IMR-90 (cell line): ENCODE data around the gene ATF4. TPM values are rescaled to one million over a fixed set of nuclear protein-coding genes. Genes with fewer than 3 reads are reported as not detected.

Source experiments
- ATAC-seq: fragments of 200-7000 bp; cut with Tn5 transposase; 2 replicates; pipeline ENCODE4 v1.9.1; 2020; ENCODE audit warnings: low read depth, mild to moderate bottlenecking, moderate library complexity
- BruUV-seq: library from RNA; stranded (reverse); fragments of 400-500 nt; replicated peaks from 2 replicates; lab custom pipeline; 2021; lab: Mats Ljungman, UMichigan
- CTCF ChIA-PET: fragments of 300-600 bp; formaldehyde crosslinking; extraction: SDS; loops from one replicate; lab custom pipeline; 2021; ENCODE audit warnings: antibody characterized with exemption; lab: Yijun Ruan, JAX
- POLR2A ChIA-PET: fragments of 300-600 bp; sonication (Branson Sonifier 250); formaldehyde crosslinking; loops from one replicate; lab custom pipeline; 2022; ENCODE audit warnings: antibody characterized with exemption; ENCODE audit not compliant: unreplicated experiment; lab: Charles Lee
- DNase-seq: peaks from one replicate; pipeline ENCODE4 v3.0.0; 2013
- H2AFZ ChIP-seq: replicated peaks from 2 replicates; pipeline ENCODE3; 2013; ENCODE audit warnings: low read length, mild to moderate bottlenecking; ENCODE audit not compliant: poor library complexity
- H2AK5ac ChIP-seq: 2 replicates; pipeline ENCODE4 v1.6.1; 2013; ENCODE audit warnings: low read depth, low read length, inconsistent platforms
- H2AK9ac ChIP-seq: replicated peaks from 2 replicates; pipeline ENCODE3; 2013; ENCODE audit warnings: mild to moderate bottlenecking, low read depth, low read length, moderate library complexity; ENCODE audit not compliant: poor library complexity
- H2BK120ac ChIP-seq: 2 replicates; pipeline ENCODE4 v1.6.1; 2013; ENCODE audit warnings: low read depth, low read length, inconsistent platforms
- H2BK15ac ChIP-seq: 3 replicates; pipeline ENCODE4 v1.6.1; 2013; ENCODE audit warnings: low read depth, low read length, inconsistent platforms
- H2BK20ac ChIP-seq: 2 replicates; pipeline ENCODE4 v1.6.1; 2013; ENCODE audit warnings: low read depth, mild to moderate bottlenecking, inconsistent platforms, low read length, moderate library complexity
- H2BK5ac ChIP-seq: 2 replicates; pipeline ENCODE4 v1.6.1; 2013; ENCODE audit warnings: mild to moderate bottlenecking, low read depth, low read length, inconsistent platforms; ENCODE audit not compliant: poor library complexity, severe bottlenecking
- H3K14ac ChIP-seq: replicated peaks from 2 replicates; pipeline ENCODE4 v1.6.1; 2013; ENCODE audit warnings: low read depth, low read length, inconsistent platforms
- H3K18ac ChIP-seq: 2 replicates; pipeline ENCODE4 v1.6.1; 2013; ENCODE audit warnings: low read depth, low read length, control low read depth
- H3K23ac ChIP-seq: 2 replicates; pipeline ENCODE4 v1.6.1; 2013; ENCODE audit warnings: low read depth, low read length, inconsistent platforms
- H3K27ac ChIP-seq: 2 replicates; pipeline ENCODE4 v1.5.1; 2013; ENCODE audit warnings: mild to moderate bottlenecking, control low read depth, low read length; ENCODE audit not compliant: insufficient read depth
- H3K27me3 ChIP-seq: 2 replicates; pipeline ENCODE4 v1.6.1; 2013; ENCODE audit warnings: low read length; ENCODE audit not compliant: control insufficient read depth, insufficient read depth
- H3K36me3 ChIP-seq: 2 replicates; pipeline ENCODE4 v1.6.1; 2013; ENCODE audit warnings: low read length, mixed read lengths; ENCODE audit not compliant: control insufficient read depth, insufficient read depth
- H3K4ac ChIP-seq: 2 replicates; pipeline ENCODE4 v1.6.1; 2013; ENCODE audit warnings: low read depth, low read length, inconsistent platforms
- H3K4me1 ChIP-seq: 2 replicates; pipeline ENCODE4 v1.6.1; 2013; ENCODE audit warnings: low read length, mixed read lengths; ENCODE audit not compliant: control insufficient read depth, insufficient read depth
- H3K4me2 ChIP-seq: 2 replicates; pipeline ENCODE4 v1.6.1; 2013; ENCODE audit warnings: low read depth, mild to moderate bottlenecking, control low read depth, low read length, moderate library complexity
- H3K4me3 ChIP-seq: 2 replicates; pipeline ENCODE4 v1.5.1; 2013; ENCODE audit warnings: low read depth, mild to moderate bottlenecking, control low read depth, low read length, moderate library complexity; ENCODE audit not compliant: insufficient read depth
- H3K56ac ChIP-seq: 2 replicates; pipeline ENCODE4 v1.6.1; 2013; ENCODE audit warnings: low read length, inconsistent platforms; ENCODE audit not compliant: insufficient read depth; ENCODE audit errors: extremely low read depth
- H3K79me1 ChIP-seq, 2 experiments: 2 replicates each; pipeline ENCODE4 v1.6.1; 2013; ENCODE audit warnings: low read length in 2 of 2, inconsistent platforms in 1 of 2, low read depth in 1 of 2
- H3K9ac ChIP-seq: 2 replicates; pipeline ENCODE4 v1.6.1; 2013; ENCODE audit warnings: low read depth, low read length, control low read depth
- H3K9me1 ChIP-seq: 2 replicates; pipeline ENCODE4 v1.6.1; 2013; ENCODE audit warnings: low read length, inconsistent platforms; ENCODE audit not compliant: insufficient read depth
- H3K9me3 ChIP-seq: 2 replicates; pipeline ENCODE4 v1.6.1; 2013; ENCODE audit warnings: low read length; ENCODE audit not compliant: control insufficient read depth, insufficient read depth
- H4K20me1 ChIP-seq: 2 replicates; pipeline ENCODE4 v1.6.1; 2013; ENCODE audit warnings: low read length, inconsistent platforms; ENCODE audit not compliant: insufficient read depth
- H4K5ac ChIP-seq: 2 replicates; pipeline ENCODE4 v1.6.1; 2013; ENCODE audit warnings: mild to moderate bottlenecking, low read depth, low read length, control low read depth
- H4K8ac ChIP-seq, 2 experiments: 2 replicates each; pipeline ENCODE4 v1.6.1; 2013; ENCODE audit warnings: low read depth in 2 of 2, low read length in 2 of 2, control low read depth in 1 of 2, inconsistent platforms in 1 of 2
- H4K91ac ChIP-seq: 2 replicates; pipeline ENCODE4 v1.6.1; 2013; ENCODE audit warnings: low read depth, low read length, inconsistent platforms; ENCODE audit not compliant: insufficient read depth
- MAZ ChIP-seq: IDR thresholded peaks from 2 replicates; pipeline ENCODE4 v1.6.1; 2012; ENCODE audit warnings: low read depth, mild to moderate bottlenecking, low read length, improper control_type of control experiment, moderate library complexity, borderline replicate concordance
- RAD21 ChIP-seq: IDR thresholded peaks from 2 replicates; pipeline ENCODE4 v1.6.1; 2012; ENCODE audit warnings: low read length, improper control_type of control experiment
- WGBS, 2 experiments: methylation state at CpG; one replicate each; pipeline versions ENCODE4 v1.1.5 to v1.1.7; 2013; ENCODE audit warnings: missing lambda C conversion rate in 2 of 2; ENCODE audit not compliant: insufficient read length in 1 of 2; ENCODE audit errors: extremely low coverage in 2 of 2; 5-methylcytosine and 5-hydroxymethylcytosine counted together
- dilution Hi-C: fragments of 300-500 bp; cut with HindIII; formaldehyde crosslinking; loops from one replicate; pipeline ENCODE4 v1.14.3; 2018; ENCODE audit warnings: low sequenced_read_pairs; ENCODE audit not compliant: unreplicated experiment
- in situ Hi-C: fragments of 300-500 bp; cut with MboI; formaldehyde crosslinking; loops from 3 replicates; pipeline ENCODE4 v1.14.3; 2019; ENCODE audit warnings: low sequenced_read_pairs, inconsistent platforms, mixed read lengths
- intact Hi-C: fragments of 100-400 bp; cut with micrococcal nuclease; formaldehyde crosslinking; loops from 2 replicates; pipeline ENCODE4 v1.10.0; 2022
- polyA plus RNA-seq, 3 experiments: library from polyadenylated mRNA; depleted of rRNA; stranded (reverse); fragments of >200 nt; gene quantifications; 2 replicates each; pipeline ENCODE4 v1.2.3, GENCODE V29; 2012; ENCODE audit warnings: low replicate concordance in 1 of 3
- total RNA-seq: library from RNA; depleted of rRNA; stranded (reverse); fragments of >200 nt; gene quantifications from 2 replicates; pipeline ENCODE4 v1.2.3, GENCODE V29; 2012
- TF ChIP-seq, protein P1 (sequence below): fragments of 150-350 bp; IDR thresholded peaks from 2 replicates; pipeline ENCODE4 v1.6.1; 2016; ENCODE audit warnings: low read depth, mild to moderate bottlenecking, low read length, moderate library complexity, borderline replicate concordance

Gene ATF4
- total and polyA plus RNA-seq, 2 of the 4 experiments (the other 2 are of a cell fraction) = 148 to 662 TPM

DNA sequence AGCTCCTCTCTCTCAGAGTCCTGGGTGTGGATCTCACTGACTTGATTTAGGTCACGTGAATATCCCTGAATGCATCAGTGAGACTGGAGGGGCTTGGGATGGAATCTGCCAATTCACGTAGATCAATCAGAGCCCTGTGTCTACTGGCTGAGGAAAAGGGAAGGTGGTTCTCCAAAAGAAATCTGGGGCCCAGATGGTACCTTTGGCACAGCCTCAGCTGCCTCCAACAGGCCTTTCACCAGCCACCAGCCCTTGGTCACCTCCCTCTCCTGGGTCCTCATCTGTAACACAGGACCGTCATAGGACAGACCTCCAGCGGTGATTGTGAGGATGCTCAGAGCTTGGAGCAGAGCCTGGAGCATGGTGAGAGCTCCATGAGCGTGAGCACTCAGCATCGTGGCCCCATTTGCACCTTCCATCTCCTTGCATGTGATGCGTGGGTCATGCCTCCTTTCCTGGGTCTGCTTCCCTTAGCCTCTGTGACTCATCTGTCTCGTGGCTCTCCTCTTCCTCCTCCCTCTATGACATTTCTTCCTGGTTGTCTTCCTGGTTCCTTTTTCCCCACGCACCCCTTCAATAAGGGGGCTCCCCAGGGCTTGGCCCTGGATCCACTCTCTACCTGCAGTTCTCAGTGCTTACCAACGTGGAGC lies 25.8 kb upstream of the ATF4 start:
- Histone ChIP-seq H3K9me3 (no peaks in the 10 kb centered on the region), H3K9me1 (peaks cover 22% of the 10 kb centered on the region), H4K8ac (peak overlapping the region in 1 of 2 experiments; percentile 43; a peak in 2 of 4 replicates), H4K5ac (no peak overlapping the region), H3K18ac (0 out of 2 replicates have a peak overlapping the region, but pooled peaks have one; percentile 2), H3K79me1 (peaks cover 0 to 8% of the 10 kb centered on the region in 2 experiments; a peak in 1 of 4 replicates), H2AFZ (peak overlapping the region; percentile 69), H3K56ac (peak overlapping the region; percentile 40; the same call in 1 of the 2 replicates), H3K4ac (peak overlapping the region; percentile 78), H4K20me1 (peaks cover 12% of the 10 kb centered on the region; the same call in 1 of the 2 replicates), H3K4me3 (no peak overlapping the region), H2BK20ac (peak overlapping the region; percentile 53), H3K9ac (no peak overlapping the region), H3K4me1 (peaks cover 8% of the 10 kb centered on the region), H2AK9ac (peak overlapping the region; percentile 73), H3K27ac (peak overlapping the region; percentile 28; the same call in 1 of the 2 replicates), H3K36me3 (no peaks in the 10 kb centered on the region), H4K91ac (peak overlapping the region; percentile 65), H2AK5ac (peak overlapping the region; percentile 91; the same call in 1 of the 2 replicates), H3K27me3 (no peaks in the 10 kb centered on the region), H2BK120ac (peak overlapping the region; percentile 85), H3K4me2 (no peak overlapping the region), H3K14ac (peak overlapping the region; percentile 62), H3K23ac (peak overlapping the region; percentile 72), H2BK5ac (peak overlapping the region; percentile 79), H2BK15ac (peak overlapping the region; percentile 75; the same call in 2 of the 3 replicates)
- intact Hi-C loops = loop anchor here (1.0 to 10.0 kb wide), 3 partner anchors 20 to 320 kb away; no protein-coding TSS in a partner anchor
- dilution Hi-C loops = no loop called here
- 68% methylated on average over 6 of the region's 10 CpGs; no CpG with 5 or more reads in 1 of the 2 experiments for WGBS, 2 experiments
- DNase-seq (peak; percentile 20), ATAC-seq (no peak)
- TF ChIP-seq, protein P1, sequence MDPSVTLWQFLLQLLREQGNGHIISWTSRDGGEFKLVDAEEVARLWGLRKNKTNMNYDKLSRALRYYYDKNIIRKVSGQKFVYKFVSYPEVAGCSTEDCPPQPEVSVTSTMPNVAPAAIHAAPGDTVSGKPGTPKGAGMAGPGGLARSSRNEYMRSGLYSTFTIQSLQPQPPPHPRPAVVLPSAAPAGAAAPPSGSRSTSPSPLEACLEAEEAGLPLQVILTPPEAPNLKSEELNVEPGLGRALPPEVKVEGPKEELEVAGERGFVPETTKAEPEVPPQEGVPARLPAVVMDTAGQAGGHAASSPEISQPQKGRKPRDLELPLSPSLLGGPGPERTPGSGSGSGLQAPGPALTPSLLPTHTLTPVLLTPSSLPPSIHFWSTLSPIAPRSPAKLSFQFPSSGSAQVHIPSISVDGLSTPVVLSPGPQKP = no peak
- TF ChIP-seq MAZ (no peak), RAD21 (no peak)
- CTCF ChIA-PET = interaction anchor here (1.1 to 1.6 kb wide), 4 partner anchors 20 to 58 kb away, joined by 3 to 14 read pairs (median 3); no protein-coding TSS in a partner anchor
- no TSS peak for BruUV-seq
- in situ Hi-C loops = no loop called here
- POLR2A ChIA-PET = interaction anchor here (0.6 kb wide), 1 partner anchor 54 kb away, joined by 3 read pairs; no protein-coding TSS in a partner anchor
